Measurements from ENCODE around the gene PET117. TPM values are rescaled to one million over a fixed set of nuclear protein-coding genes. Genes with fewer than 3 reads are reported as not detected.

Gene PET117
- total and polyA plus RNA-seq, 2 donors from 2014 or later, result 13.1 to 19.7 TPM

DNA sequence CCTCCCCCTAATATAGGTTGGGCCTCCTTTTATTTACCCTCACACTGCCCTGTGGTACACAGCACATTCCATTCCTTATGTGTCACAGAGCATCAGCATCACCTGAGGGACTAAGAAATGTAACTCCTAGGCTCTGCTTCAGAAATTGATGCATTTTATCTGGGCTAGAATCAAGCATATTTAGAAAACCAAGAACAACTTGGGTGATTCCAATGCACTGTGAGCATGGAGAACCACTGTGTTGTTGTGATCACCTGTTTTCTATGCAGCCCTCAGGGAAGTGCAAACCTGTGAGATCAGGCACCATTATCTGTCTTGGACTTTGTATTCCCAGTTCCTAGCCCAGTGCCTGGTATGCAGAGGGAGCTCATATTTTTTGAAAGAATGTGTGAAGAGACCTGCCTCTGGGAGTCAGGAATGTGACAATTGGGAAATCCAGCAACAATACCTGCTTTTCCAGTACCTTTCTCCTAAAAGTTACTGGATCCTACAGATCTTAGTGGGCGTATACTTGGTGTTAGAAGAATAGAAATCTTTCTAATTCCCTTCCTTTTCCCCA lies 7.0 kb downstream of the PET117 start:
- H3K9me3 ChIP-seq (ENCODE audit: control insufficient read depth in 2 of 3, insufficient read depth in 1 of 3, low read length in 3 of 3), result no peaks in the 10 kb centered on the region
- no peak for FAIRE-seq
- H3K36me3 ChIP-seq (ENCODE audit: control insufficient read depth in 2 of 3, insufficient read depth in 3 of 3, low read length in 3 of 3), result peaks cover 0 to 3% (median 3%) of the 10 kb centered on the region in 3 donors
- H3K27me3 ChIP-seq (ENCODE audit: control insufficient read depth, insufficient read depth, low read length), result no peaks in the 10 kb centered on the region
- no peak overlapping the region for H3K9ac ChIP-seq (ENCODE audit: low read length in 3 of 3)
- no peak overlapping the region for H3K27ac ChIP-seq (ENCODE audit: low read depth in 2 of 2, low read length in 2 of 2)
- no peak overlapping the region for H3K4me3 ChIP-seq (ENCODE audit: low read length in 3 of 3)
- H3K4me1 ChIP-seq (ENCODE audit: control insufficient read depth in 2 of 3, insufficient read depth in 2 of 3, low read depth in 1 of 3, low read length in 3 of 3), result peaks cover 0 to 7% (median 5%) of the 10 kb centered on the region in 3 donors
- DNase-seq, result no peak
- intact Hi-C loops (cut with DNase I), result no loop called here
- TF ChIP-seq, protein P1, sequence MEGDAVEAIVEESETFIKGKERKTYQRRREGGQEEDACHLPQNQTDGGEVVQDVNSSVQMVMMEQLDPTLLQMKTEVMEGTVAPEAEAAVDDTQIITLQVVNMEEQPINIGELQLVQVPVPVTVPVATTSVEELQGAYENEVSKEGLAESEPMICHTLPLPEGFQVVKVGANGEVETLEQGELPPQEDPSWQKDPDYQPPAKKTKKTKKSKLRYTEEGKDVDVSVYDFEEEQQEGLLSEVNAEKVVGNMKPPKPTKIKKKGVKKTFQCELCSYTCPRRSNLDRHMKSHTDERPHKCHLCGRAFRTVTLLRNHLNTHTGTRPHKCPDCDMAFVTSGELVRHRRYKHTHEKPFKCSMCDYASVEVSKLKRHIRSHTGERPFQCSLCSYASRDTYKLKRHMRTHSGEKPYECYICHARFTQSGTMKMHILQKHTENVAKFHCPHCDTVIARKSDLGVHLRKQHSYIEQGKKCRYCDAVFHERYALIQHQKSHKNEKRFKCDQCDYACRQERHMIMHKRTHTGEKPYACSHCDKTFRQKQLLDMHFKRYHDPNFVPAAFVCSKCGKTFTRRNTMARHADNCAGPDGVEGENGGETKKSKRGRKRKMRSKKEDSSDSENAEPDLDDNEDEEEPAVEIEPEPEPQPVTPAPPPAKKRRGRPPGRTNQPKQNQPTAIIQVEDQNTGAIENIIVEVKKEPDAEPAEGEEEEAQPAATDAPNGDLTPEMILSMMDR (IDR thresholded peaks at IDR 0.05; ENCODE audit: borderline replicate concordance, extremely low read depth, insufficient read depth), result no peak

DNA sequence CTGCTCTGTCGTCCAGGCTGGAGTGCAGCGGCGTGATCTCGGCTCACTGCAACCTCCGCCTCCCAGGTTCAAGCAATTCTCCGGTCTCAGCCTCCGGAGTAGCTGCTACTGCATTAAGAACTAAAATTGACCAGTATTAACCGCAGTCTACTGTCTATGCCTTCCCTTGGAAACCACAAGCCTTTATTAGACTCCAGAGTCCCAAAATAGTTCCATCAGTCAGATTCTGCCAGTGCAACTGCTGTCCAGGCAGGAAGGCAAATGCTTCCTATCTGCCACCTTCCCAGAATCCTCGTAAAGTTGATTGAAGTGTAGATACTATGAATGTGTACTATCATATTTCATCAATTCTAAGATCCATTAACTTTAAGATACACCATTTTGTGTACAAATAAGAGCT lies 16.7 kb downstream of the PET117 start:
- Histone ChIP-seq H3K27ac (ENCODE audit: low read depth in 2 of 2, low read length in 2 of 2) (no peak overlapping the region), H3K27me3 (ENCODE audit: control insufficient read depth, insufficient read depth, low read length) (no peaks in the 10 kb centered on the region), H3K9me3 (ENCODE audit: control insufficient read depth in 2 of 3, insufficient read depth in 1 of 3, low read length in 3 of 3) (no peaks in the 10 kb centered on the region), H3K9ac (ENCODE audit: low read length in 3 of 3) (no peak overlapping the region), H3K4me1 (ENCODE audit: control insufficient read depth in 2 of 3, insufficient read depth in 2 of 3, low read depth in 1 of 3, low read length in 3 of 3) (no peaks in the 10 kb centered on the region), H3K36me3 (ENCODE audit: control insufficient read depth in 2 of 3, insufficient read depth in 3 of 3, low read length in 3 of 3) (peaks cover 0 to 14% (median 9%) of the 10 kb centered on the region in 3 donors), H3K4me3 (ENCODE audit: low read length in 3 of 3) (no peak overlapping the region)
- FAIRE-seq (no peak), DNase-seq (no peak)
- intact Hi-C loops (cut with DNase I), result no loop called here
- TF ChIP-seq, protein P1 (IDR thresholded peaks at IDR 0.05; ENCODE audit: borderline replicate concordance, extremely low read depth, insufficient read depth), result no peak

DNA sequence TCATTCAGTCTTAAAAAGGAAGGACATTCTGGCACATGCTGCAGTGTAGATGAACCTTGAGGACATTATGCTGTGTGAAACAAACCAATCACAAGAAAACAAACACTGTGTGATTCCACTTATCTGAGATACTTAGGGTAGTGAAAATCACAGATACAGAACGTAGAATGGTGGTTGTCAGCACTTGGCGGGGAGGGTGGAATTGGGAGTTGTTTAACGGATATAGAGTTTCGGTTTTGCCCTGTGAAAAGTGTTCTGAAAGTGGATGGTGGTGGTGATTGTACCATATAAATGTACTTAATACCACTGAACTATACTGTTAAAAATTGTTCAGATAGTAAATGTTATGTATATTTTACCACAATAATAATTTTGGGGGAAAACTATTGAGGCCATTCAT lies 18.4 kb downstream of the PET117 start:
- Histone ChIP-seq H3K9ac (ENCODE audit: low read length in 3 of 3) (no peak overlapping the region), H3K27ac (ENCODE audit: low read depth in 2 of 2, low read length in 2 of 2) (no peak overlapping the region), H3K36me3 (ENCODE audit: control insufficient read depth in 2 of 3, insufficient read depth in 3 of 3, low read length in 3 of 3) (peaks cover 0 to 18% (median 9%) of the 10 kb centered on the region in 3 donors), H3K4me3 (ENCODE audit: low read length in 3 of 3) (no peak overlapping the region), H3K4me1 (ENCODE audit: control insufficient read depth in 2 of 3, insufficient read depth in 2 of 3, low read depth in 1 of 3, low read length in 3 of 3) (no peaks in the 10 kb centered on the region), H3K27me3 (ENCODE audit: control insufficient read depth, insufficient read depth, low read length) (no peaks in the 10 kb centered on the region), H3K9me3 (ENCODE audit: control insufficient read depth in 2 of 3, insufficient read depth in 1 of 3, low read length in 3 of 3) (no peaks in the 10 kb centered on the region)
- TF ChIP-seq, protein P1 (IDR thresholded peaks at IDR 0.05; ENCODE audit: borderline replicate concordance, extremely low read depth, insufficient read depth), result no peak
- FAIRE-seq, result no peak
- DNase-seq, result no peak
- intact Hi-C loops (cut with DNase I), result no loop called here

DNA sequence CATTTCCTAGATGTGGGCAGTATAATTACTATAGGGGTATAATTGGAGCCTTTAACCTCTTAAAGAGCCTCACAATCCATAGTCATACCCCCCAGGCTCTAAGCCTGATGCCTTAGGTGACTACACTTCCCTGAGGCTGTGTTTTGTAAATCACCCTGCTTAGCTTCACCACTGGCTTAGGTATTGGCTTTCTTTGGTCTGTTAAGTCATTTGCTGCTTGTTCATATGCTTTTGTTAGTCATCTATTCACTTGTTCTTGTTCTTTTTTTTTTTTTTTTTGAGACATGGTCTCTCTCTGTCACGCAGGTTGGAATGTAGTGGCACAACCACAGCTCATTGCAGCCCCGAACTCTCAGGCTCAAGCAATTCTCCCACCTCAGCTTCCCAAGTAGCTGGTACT lies 26.7 kb downstream of the PET117 start:
- TF ChIP-seq, protein P1 (IDR thresholded peaks at IDR 0.05; ENCODE audit: borderline replicate concordance, extremely low read depth, insufficient read depth), result no peak
- intact Hi-C loops (cut with DNase I), result no loop called here
- H3K36me3 ChIP-seq (ENCODE audit: control insufficient read depth in 2 of 3, insufficient read depth in 3 of 3, low read length in 3 of 3), result peaks cover 0 to 15% (median 11%) of the 10 kb centered on the region in 3 donors
- no peak overlapping the region for H3K27ac ChIP-seq (ENCODE audit: low read depth in 2 of 2, low read length in 2 of 2)
- H3K4me1 ChIP-seq (ENCODE audit: control insufficient read depth in 2 of 3, insufficient read depth in 2 of 3, low read depth in 1 of 3, low read length in 3 of 3), result peaks cover 0 to 3% (median 0%) of the 10 kb centered on the region in 3 donors
- no peaks in the 10 kb centered on the region for H3K9me3 ChIP-seq (ENCODE audit: control insufficient read depth in 2 of 3, insufficient read depth in 1 of 3, low read length in 3 of 3)
- no peak for FAIRE-seq
- no peak overlapping the region for H3K9ac ChIP-seq (ENCODE audit: low read length in 3 of 3)
- H3K4me3 ChIP-seq (ENCODE audit: low read length in 3 of 3), result no peak overlapping the region
- no peaks in the 10 kb centered on the region for H3K27me3 ChIP-seq (ENCODE audit: control insufficient read depth, insufficient read depth, low read length)
- no peak for DNase-seq

Measured in kidney (tissue), 14 donors.